Muscle layer of duodenum (tissue), 2 donors: Measurements from ENCODE around the gene ASCC1.
"Not testable (repeated sequence)": the region's sequence is repeated elsewhere in the genome, so short reads cannot be mapped to it uniquely, and the experiment has no call there.

Experiments used
- H3K27ac ChIP-seq: one replicate; pipeline ENCODE4 v1.7.0; 2013; ENCODE audit warnings: mild to moderate bottlenecking, low read length
- H3K27me3 ChIP-seq: one replicate; pipeline ENCODE4 v1.7.0; 2013; ENCODE audit warnings: low read depth, mild to moderate bottlenecking, control low read depth, low read length
- H3K36me3 ChIP-seq, 2 donors: one replicate each; pipeline ENCODE4 v1.7.0; 2013; ENCODE audit warnings: low read length in 2 of 2, control low read depth in 1 of 2, mild to moderate bottlenecking in 1 of 2; ENCODE audit not compliant: insufficient read depth in 2 of 2, control insufficient read depth in 1 of 2
- H3K4me1 ChIP-seq, 2 donors: one replicate each; pipeline ENCODE4 v1.7.0; 2013; ENCODE audit warnings: low read length in 2 of 2, mild to moderate bottlenecking in 2 of 2, control low read depth in 1 of 2, moderate library complexity in 1 of 2; ENCODE audit not compliant: insufficient read depth in 2 of 2, control insufficient read depth in 1 of 2
- H3K4me3 ChIP-seq, 2 donors: one replicate each; pipeline ENCODE4 v1.7.0; 2013; ENCODE audit warnings: low read length in 2 of 2, low read depth in 1 of 2, mild to moderate bottlenecking in 1 of 2
- H3K9me3 ChIP-seq, 2 donors: one replicate each; pipeline ENCODE4 v1.7.0; 2013; ENCODE audit warnings: low read length in 2 of 2, control low read depth in 1 of 2, mild to moderate bottlenecking in 1 of 2; ENCODE audit not compliant: control insufficient read depth in 1 of 2
- donor health status: healthy.

ASCC1 gene

DNA sequence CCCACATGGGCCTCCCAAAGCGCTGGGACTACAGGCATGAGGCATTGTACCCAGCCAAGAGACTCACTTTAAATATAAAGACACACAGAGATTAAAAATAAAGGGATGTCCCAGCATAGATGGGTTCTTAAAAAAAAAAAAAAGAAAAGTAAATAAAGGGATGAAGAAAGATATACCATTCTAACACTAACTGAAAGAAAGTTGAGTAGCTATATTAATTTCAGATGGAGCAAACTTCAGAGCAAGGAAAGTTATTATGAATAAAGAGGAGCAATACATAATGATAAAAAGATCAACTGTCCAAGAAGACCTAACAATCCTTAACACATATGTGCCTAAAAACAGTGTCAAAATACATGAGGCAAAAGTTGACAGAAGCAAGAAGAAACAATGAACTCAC, 94.7 kb downstream of the ASCC1 start:
- Histone ChIP-seq H3K4me3 (no peak overlapping the region), H3K27ac (no peak overlapping the region), H3K27me3 (no peaks in the 10 kb centered on the region), H3K36me3 (no peaks in the 10 kb centered on the region), H3K9me3 (no peaks in the 10 kb centered on the region), H3K4me1 (no peaks in the 10 kb centered on the region)

DNA sequence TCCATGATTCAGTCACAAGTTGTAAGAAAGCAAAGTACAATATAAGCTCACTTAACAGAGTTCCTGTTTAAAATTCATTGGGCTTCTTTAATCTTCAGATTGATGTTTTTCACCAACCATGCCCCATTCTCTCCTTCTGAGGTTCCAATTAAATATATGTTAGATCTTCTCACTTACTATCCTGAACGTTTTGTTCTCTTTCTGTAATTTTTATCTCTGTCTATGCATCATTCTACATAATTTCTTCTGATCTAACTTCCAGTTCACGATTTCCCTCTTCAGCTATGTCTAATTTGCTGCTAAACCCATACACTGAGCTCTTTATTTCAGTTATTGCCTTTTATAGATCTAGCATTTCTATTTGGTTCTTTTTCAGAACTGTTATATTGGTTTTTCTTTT, 99.7 kb downstream of the ASCC1 start:
- no peaks in the 10 kb centered on the region for H3K36me3 ChIP-seq
- H3K9me3 ChIP-seq = no peaks in the 10 kb centered on the region
- no peak overlapping the region for H3K27ac ChIP-seq

GRCh38 chr10:72114706-72115450, 101.2 kb downstream of the ASCC1 start:
- Histone ChIP-seq H3K9me3 (no peaks in the 10 kb centered on the region), H3K4me3 (no peak overlapping the region), H3K4me1 (no peaks in the 10 kb centered on the region), H3K27me3 (no peaks in the 10 kb centered on the region), H3K27ac (no peak overlapping the region), H3K36me3 (no peaks in the 10 kb centered on the region)

More for the DNA sequence above, 99.7 kb downstream of the ASCC1 start:
- no peaks in the 10 kb centered on the region for H3K27me3 ChIP-seq
- no peak overlapping the region for H3K4me3 ChIP-seq
- H3K4me1 ChIP-seq = no peaks in the 10 kb centered on the region

DNA sequence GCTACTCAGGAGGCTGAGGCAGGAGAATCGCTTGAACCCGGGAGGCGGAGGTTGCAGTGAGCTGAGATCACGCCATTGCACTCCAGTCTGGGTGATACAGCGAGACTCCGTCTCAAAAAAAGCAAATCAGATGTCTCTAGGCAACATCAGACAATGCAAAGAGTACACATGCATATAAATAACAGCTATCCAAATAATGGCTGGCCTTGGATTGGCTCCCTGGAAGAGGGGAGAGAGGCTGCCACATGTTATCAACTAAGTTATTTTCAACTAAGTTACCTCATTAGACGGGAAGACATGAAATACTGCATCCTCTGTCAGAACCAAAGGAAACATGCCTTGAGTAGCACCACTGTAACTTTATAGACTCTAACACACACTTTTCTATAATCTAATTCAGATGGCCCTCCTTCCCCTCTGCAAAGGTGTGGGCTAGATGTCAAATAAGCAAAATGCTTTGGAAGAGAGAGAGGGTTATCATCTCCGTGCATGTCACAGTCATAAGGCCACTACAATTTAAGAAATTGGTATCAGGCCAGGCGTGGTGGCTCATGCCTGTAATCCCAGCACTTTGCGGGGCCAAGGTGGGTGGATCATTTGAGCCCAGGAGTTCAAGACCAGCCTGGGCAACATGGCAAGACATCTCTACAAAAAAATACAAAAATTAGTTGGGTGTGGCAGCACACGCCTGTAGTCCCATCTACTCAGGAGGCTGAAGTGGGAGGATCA, 105.2 kb downstream of the ASCC1 start:
- Histone ChIP-seq H3K27me3 (no peaks in the 10 kb centered on the region), H3K36me3 (no peaks in the 10 kb centered on the region), H3K4me1 (peaks cover 0 to 4% of the 10 kb centered on the region in 2 donors), H3K9me3 (no peaks in the 10 kb centered on the region), H3K4me3 (no peak overlapping the region), H3K27ac (no peak overlapping the region)

DNA sequence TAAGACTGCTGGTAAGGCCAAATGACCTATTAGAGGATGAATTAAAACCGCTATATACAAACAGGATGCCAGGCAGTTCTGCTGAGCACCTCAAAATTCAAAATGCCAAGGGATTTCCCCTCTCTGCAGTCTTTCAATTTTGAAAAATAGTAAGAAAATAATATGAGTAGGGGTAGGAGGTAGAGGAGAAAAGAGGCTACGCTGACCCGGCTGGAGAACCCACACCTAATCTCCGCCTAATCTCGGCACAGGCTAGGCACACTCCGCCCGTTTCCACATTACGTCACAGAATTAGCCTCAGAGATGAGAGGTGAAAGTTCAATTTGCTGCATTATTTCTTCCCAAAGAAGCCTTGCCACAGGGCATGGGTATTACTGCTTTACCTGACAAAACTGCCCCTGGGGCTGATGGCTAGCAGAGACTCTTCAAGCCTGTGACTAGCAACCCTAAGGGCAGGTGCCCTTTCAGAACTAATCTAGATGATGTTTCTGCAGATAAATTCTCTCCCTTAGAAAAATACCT, 106.4 kb downstream of the ASCC1 start:
- no peak overlapping the region for H3K27ac ChIP-seq
- no peaks in the 10 kb centered on the region for H3K9me3 ChIP-seq
- H3K36me3 ChIP-seq = no peaks in the 10 kb centered on the region
- H3K4me1 ChIP-seq = peaks cover 0 to 4% of the 10 kb centered on the region in 2 donors
- H3K27me3 ChIP-seq = no peaks in the 10 kb centered on the region
- H3K4me3 ChIP-seq = no peak overlapping the region

- no peak overlapping the region for H3K27ac ChIP-seq
- no peaks in the 10 kb centered on the region for H3K27me3 ChIP-seq
- no peak overlapping the region for H3K4me3 ChIP-seq
- H3K36me3 ChIP-seq = no peaks in the 10 kb centered on the region
- peaks cover 0 to 4% of the 10 kb centered on the region in 2 donors for H3K4me1 ChIP-seq
- H3K9me3 ChIP-seq = no peaks in the 10 kb centered on the region
Measured at GRCh38 chr10:72108830-72109635, 107.0 kb downstream of the ASCC1 start.

DNA sequence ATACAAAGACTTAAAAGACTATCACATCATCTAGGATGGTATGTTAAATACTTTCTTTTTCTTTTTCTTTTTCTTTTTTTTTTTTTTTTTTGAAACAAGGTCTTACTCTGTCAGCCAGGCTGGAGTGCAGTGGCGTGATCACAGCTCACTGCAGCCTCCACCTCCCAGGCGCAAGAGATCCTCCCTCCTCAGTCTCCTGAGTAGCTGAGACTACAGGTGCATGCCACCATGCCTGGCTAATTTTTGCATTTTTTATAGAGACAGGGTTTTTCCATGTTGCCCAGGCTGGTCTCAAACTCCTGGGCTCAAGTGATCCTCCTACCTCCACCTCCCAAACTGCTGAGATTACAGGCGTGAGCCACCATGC, 108.1 kb downstream of the ASCC1 start:
- H3K4me3 ChIP-seq, H3K27me3 ChIP-seq, H3K27ac ChIP-seq, H3K4me1 ChIP-seq, H3K36me3 ChIP-seq, H3K9me3 ChIP-seq: not testable (repeated sequence)

DNA sequence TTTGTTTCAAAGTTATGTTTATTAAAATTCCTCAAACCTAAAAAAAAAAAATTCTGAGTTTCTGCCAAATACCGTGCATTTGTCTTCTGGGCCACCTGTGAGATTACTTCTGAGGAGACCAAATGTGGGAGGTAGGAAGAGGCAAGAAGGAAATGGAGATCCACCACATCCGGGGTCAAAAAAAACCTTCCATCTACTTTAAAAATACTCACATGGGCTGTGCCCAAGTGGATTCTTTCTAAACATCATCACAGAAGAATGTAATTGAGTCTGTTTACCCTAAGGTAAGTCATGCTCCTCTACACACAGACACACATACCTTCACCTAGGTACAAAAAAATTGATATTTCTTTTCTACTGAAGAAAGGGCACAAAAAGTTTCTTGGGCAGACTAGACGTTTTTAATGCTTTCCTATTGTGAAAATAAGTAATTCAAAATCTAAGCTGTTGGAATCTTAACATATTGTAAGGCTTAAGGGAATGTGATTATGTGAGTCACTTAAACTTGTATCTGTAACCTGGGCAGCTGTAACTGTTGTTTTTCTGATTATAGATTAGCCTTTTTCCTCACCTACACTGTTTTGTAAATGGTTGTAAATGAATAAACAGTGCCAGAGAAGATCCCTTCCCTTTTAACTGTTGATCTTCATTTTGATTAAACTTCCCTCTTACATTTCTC, 108.6 kb downstream of the ASCC1 start:
- Histone ChIP-seq H3K9me3 (no peaks in the 10 kb centered on the region), H3K4me3 (no peak overlapping the region), H3K4me1 (peaks cover 0 to 4% of the 10 kb centered on the region in 2 donors), H3K36me3 (peaks cover 0 to 4% of the 10 kb centered on the region in 2 donors), H3K27ac (no peak overlapping the region), H3K27me3 (no peaks in the 10 kb centered on the region)

GRCh38 chr10:72106896-72107295, 109.2 kb downstream of the ASCC1 start:
- no peaks in the 10 kb centered on the region for H3K27me3 ChIP-seq
- peaks cover 0 to 4% of the 10 kb centered on the region in 2 donors for H3K4me1 ChIP-seq
- H3K4me3 ChIP-seq = no peak overlapping the region
- H3K36me3 ChIP-seq = peaks cover 0 to 10% of the 10 kb centered on the region in 2 donors
- no peak overlapping the region for H3K27ac ChIP-seq
- no peaks in the 10 kb centered on the region for H3K9me3 ChIP-seq

GRCh38 chr10:72106154-72106849, 109.8 kb downstream of the ASCC1 start:
- Histone ChIP-seq H3K36me3 (peaks cover 3 to 12% of the 10 kb centered on the region in 2 donors), H3K4me3 (no peak overlapping the region), H3K9me3 (no peaks in the 10 kb centered on the region), H3K27ac (no peak overlapping the region), H3K4me1 (peaks cover 0 to 4% of the 10 kb centered on the region in 2 donors), H3K27me3 (no peaks in the 10 kb centered on the region)
